Activated T-helper 1 cell treated with anti-CD3 and anti-CD28 coated beads, Interleukin-12 subunit alpha, Interleukin-12 subunit beta, Interleukin-2, Interleukin-4 antibody, amounts not matched to agents 30 ng/mL and 10 ng/mL and 1 ng/mL, durations not matched to agents 14 hours and 24 hours and 36 hours (primary cell): ENCODE measurements around the gene KRTAP23-1. TPM values are rescaled to one million over a fixed set of nuclear protein-coding genes. Genes with fewer than 3 reads are reported as not detected.

ENCODE experiments used
- DNase-seq: peaks from one replicate; pipeline ENCODE4 v3.0.0; 2021; ENCODE audit warnings: low spot score
- H3K27ac Mint-ChIP-seq: one replicate; pipeline ENCODE4 v1.8.0; 2021; ENCODE audit warnings: mild to moderate bottlenecking, mixed read lengths
- H3K27me3 Mint-ChIP-seq: one replicate; pipeline ENCODE4 v1.8.0; 2022; ENCODE audit warnings: mild to moderate bottlenecking, moderate library complexity, mixed read lengths; ENCODE audit not compliant: insufficient read depth
- H3K36me3 Mint-ChIP-seq: one replicate; pipeline ENCODE4 v1.8.0; 2021; ENCODE audit warnings: low read depth, mixed read lengths
- H3K4me1 Mint-ChIP-seq: one replicate; pipeline ENCODE4 v1.8.0; 2021; ENCODE audit warnings: low read depth, mixed read lengths
- H3K4me3 Mint-ChIP-seq: one replicate; pipeline ENCODE4 v1.8.0; 2021; ENCODE audit warnings: mild to moderate bottlenecking, moderate library complexity, mixed read lengths
- H3K9me3 Mint-ChIP-seq: one replicate; pipeline ENCODE4 v1.8.0; 2021; ENCODE audit warnings: mixed read lengths
- intact Hi-C: fragments of 100-400 bp; cut with micrococcal nuclease; formaldehyde crosslinking; loops from one replicate; pipeline ENCODE4 v1.15.1; 2024
- total RNA-seq: library from RNA; stranded (reverse); gene quantifications from 2 replicates; pipeline ENCODE4 v1.2.3, GENCODE V29; 2022

Gene KRTAP23-1
- total RNA-seq: not detected in 2 replicates

GRCh38 chr21:30348506-30348905 is at the start of gene KRTAP23-1:
TSS of gene KRTAP23-1 (minus strand) at chr21:30348606. CDS start at chr21:30348606, 0 bp downstream.
- DNase-seq: no peak
- no peaks in the 10 kb centered on the region for H3K27me3 Mint-ChIP-seq
- no peaks in the 10 kb centered on the region for H3K9me3 Mint-ChIP-seq
- H3K27ac Mint-ChIP-seq: peak within 1 kb of the TSS; percentile 19
- H3K36me3 Mint-ChIP-seq: no peaks in the 10 kb centered on the region
- intact Hi-C loops: no loop called here
- H3K4me1 Mint-ChIP-seq: no peaks in the 10 kb centered on the region
- H3K4me3 Mint-ChIP-seq: no peak within 1 kb of the TSS

GRCh38 chr21:30395731-30396130 is 47.3 kb upstream of the KRTAP23-1 start, which contains the start of gene KRTAP13-1:
TSS of gene KRTAP13-1 (plus strand) at chr21:30396031. CDS start at chr21:30396087, 56 bp downstream.
- Mint-ChIP-seq H3K36me3 (no peaks in the 10 kb centered on the region), H3K9me3 (no peaks in the 10 kb centered on the region), H3K4me3 (no peak within 1 kb of the TSS), H3K27me3 (peaks cover 2% of the 10 kb centered on the region), H3K4me1 (no peaks in the 10 kb centered on the region), H3K27ac (no peak within 1 kb of the TSS)
- intact Hi-C loops: no loop called here
- no peak for DNase-seq

- Mint-ChIP-seq H3K4me3 (no peak overlapping the region), H3K4me1 (no peaks in the 10 kb centered on the region)
- no peak for DNase-seq
These were observed 43.2 kb upstream of the KRTAP23-1 start for GRCh38 chr21:30391492-30392025.

GRCh38 chr21:30382201-30382600 is 33.8 kb upstream of the KRTAP23-1 start:
- no peaks in the 10 kb centered on the region for H3K36me3 Mint-ChIP-seq
- intact Hi-C loops: no loop called here
- no peak for DNase-seq
- H3K9me3 Mint-ChIP-seq: no peaks in the 10 kb centered on the region
- no peak overlapping the region for H3K27ac Mint-ChIP-seq
- H3K4me3 Mint-ChIP-seq: no peak overlapping the region
- H3K27me3 Mint-ChIP-seq: no peaks in the 10 kb centered on the region
- H3K4me1 Mint-ChIP-seq: no peaks in the 10 kb centered on the region

More at GRCh38 chr21:30391492-30392025, 43.2 kb upstream of the KRTAP23-1 start:
- Mint-ChIP-seq H3K9me3 (no peaks in the 10 kb centered on the region), H3K27ac (no peak overlapping the region), H3K27me3 (no peaks in the 10 kb centered on the region), H3K36me3 (no peaks in the 10 kb centered on the region)
- intact Hi-C loops: no loop called here

GRCh38 chr21:30372139-30372770 is 23.8 kb upstream of the KRTAP23-1 start, which contains the start of gene KRTAP13-2:
TSS of gene KRTAP13-2 (minus strand) at chr21:30372271. CDS start at chr21:30372213, 58 bp downstream.
- Mint-ChIP-seq H3K27ac (no peak within 1 kb of the TSS), H3K9me3 (no peaks in the 10 kb centered on the region), H3K27me3 (no peaks in the 10 kb centered on the region), H3K4me1 (no peaks in the 10 kb centered on the region), H3K36me3 (no peaks in the 10 kb centered on the region), H3K4me3 (no peak within 1 kb of the TSS)
- DNase-seq: no peak
- intact Hi-C loops: no loop called here

- no peak overlapping the region for H3K4me3 Mint-ChIP-seq
- no peaks in the 10 kb centered on the region for H3K9me3 Mint-ChIP-seq
- intact Hi-C loops: no loop called here
- H3K27me3 Mint-ChIP-seq: no peaks in the 10 kb centered on the region
- no peaks in the 10 kb centered on the region for H3K4me1 Mint-ChIP-seq
- no peak for DNase-seq
- H3K36me3 Mint-ChIP-seq: no peaks in the 10 kb centered on the region
- no peak overlapping the region for H3K27ac Mint-ChIP-seq
These were observed 7.5 kb upstream of the KRTAP23-1 start for GRCh38 chr21:30355906-30356305.

GRCh38 chr21:30354308-30355005 is 6.1 kb upstream of the KRTAP23-1 start:
- Mint-ChIP-seq H3K27ac (no peak overlapping the region), H3K36me3 (no peaks in the 10 kb centered on the region), H3K27me3 (no peaks in the 10 kb centered on the region), H3K4me1 (no peaks in the 10 kb centered on the region), H3K4me3 (no peak overlapping the region), H3K9me3 (no peaks in the 10 kb centered on the region)
- intact Hi-C loops: no loop called here
- DNase-seq: no peak

GRCh38 chr21:30351534-30351933 is 3.1 kb upstream of the KRTAP23-1 start:
- DNase-seq: no peak
- Mint-ChIP-seq H3K27ac (no peak overlapping the region), H3K36me3 (no peaks in the 10 kb centered on the region), H3K4me3 (no peak overlapping the region), H3K4me1 (no peaks in the 10 kb centered on the region), H3K27me3 (no peaks in the 10 kb centered on the region), H3K9me3 (no peaks in the 10 kb centered on the region)
- intact Hi-C loops: no loop called here

- Mint-ChIP-seq H3K27me3 (no peaks in the 10 kb centered on the region), H3K36me3 (no peaks in the 10 kb centered on the region), H3K9me3 (no peaks in the 10 kb centered on the region), H3K27ac (no peak overlapping the region), H3K4me1 (no peaks in the 10 kb centered on the region), H3K4me3 (no peak overlapping the region)
- intact Hi-C loops: no loop called here
- no peak for DNase-seq
These were observed 1.2 kb upstream of the KRTAP23-1 start for GRCh38 chr21:30349572-30349971.

- H3K4me1 Mint-ChIP-seq: no peaks in the 10 kb centered on the region
- no peaks in the 10 kb centered on the region for H3K9me3 Mint-ChIP-seq
- no peak overlapping the region for H3K4me3 Mint-ChIP-seq
- no peaks in the 10 kb centered on the region for H3K36me3 Mint-ChIP-seq
- no peak overlapping the region for H3K27ac Mint-ChIP-seq
- intact Hi-C loops: no loop called here
- no peaks in the 10 kb centered on the region for H3K27me3 Mint-ChIP-seq
- DNase-seq: no peak
These were observed 3.4 kb downstream of the KRTAP23-1 start for GRCh38 chr21:30345014-30345413.

GRCh38 chr21:30340714-30341573 is 7.5 kb downstream of the KRTAP23-1 start:
- no peaks in the 10 kb centered on the region for H3K9me3 Mint-ChIP-seq
- intact Hi-C loops: no loop called here
- DNase-seq: no peak
- H3K4me3 Mint-ChIP-seq: no peak overlapping the region
- no peaks in the 10 kb centered on the region for H3K4me1 Mint-ChIP-seq
- H3K27me3 Mint-ChIP-seq: no peaks in the 10 kb centered on the region
- H3K36me3 Mint-ChIP-seq: no peaks in the 10 kb centered on the region
- no peak overlapping the region for H3K27ac Mint-ChIP-seq

GRCh38 chr21:30338717-30339116 is 9.7 kb downstream of the KRTAP23-1 start:
- intact Hi-C loops: no loop called here
- Mint-ChIP-seq H3K36me3 (no peaks in the 10 kb centered on the region), H3K4me3 (no peak overlapping the region), H3K27me3 (no peaks in the 10 kb centered on the region), H3K27ac (no peak overlapping the region), H3K9me3 (no peaks in the 10 kb centered on the region), H3K4me1 (no peaks in the 10 kb centered on the region)
- DNase-seq: no peak
